Stimulated activated CD4-positive, alpha-beta T cell treated with anti-CD3 and anti-CD28 coated beads, Interleukin-4, amount 100 ng/mL, for 4 hours (primary cell): Measurements from ENCODE around the gene MBNL2.

Experiments used
- DNase-seq, 2 experiments: peaks; one replicate each; pipeline ENCODE4 v3.0.0-alpha.2; 2020

The MBNL2 gene

GRCh38 chr13:97235549-97236231 lies 13.6 kb downstream of the MBNL2 start:
- DNase-seq = no peak

- DNase-seq = no peak
These were observed 15.3 kb downstream of the MBNL2 start for GRCh38 chr13:97237388-97237787.

DNA sequence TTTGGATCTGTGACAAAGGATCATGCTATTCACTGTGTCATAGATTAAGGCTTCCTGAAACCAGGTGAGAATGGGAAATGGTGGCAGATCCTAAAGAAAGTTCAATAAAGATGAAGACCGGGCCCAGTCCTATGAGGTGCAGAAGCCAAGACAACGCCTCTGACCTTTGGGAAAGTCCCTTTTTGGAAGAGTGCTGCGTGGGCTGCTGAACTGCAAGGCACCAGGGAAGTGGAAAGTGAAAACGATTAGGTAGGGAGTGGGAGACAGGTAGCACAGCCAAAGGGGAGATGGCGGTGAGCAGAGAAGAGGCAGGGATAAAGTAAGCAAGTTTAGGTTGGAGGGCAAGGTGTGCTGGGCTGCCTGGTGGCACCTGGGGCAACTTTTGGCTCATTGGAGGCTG lies 16.3 kb downstream of the MBNL2 start:
- DNase-seq = no peak

- no peak for DNase-seq
These were observed 16.8 kb downstream of the MBNL2 start for GRCh38 chr13:97238883-97239282.

- DNase-seq = no peak
These were observed 17.2 kb downstream of the MBNL2 start for GRCh38 chr13:97239306-97239705.

- no peak for DNase-seq
These were observed 18.0 kb downstream of the MBNL2 start for GRCh38 chr13:97239943-97240787.

GRCh38 chr13:97240788-97241734 lies 18.9 kb downstream of the MBNL2 start:
- DNase-seq = no peak

GRCh38 chr13:97241761-97242160 lies 19.6 kb downstream of the MBNL2 start:
- DNase-seq = no peak

- no peak for DNase-seq
These were observed 20.8 kb downstream of the MBNL2 start for GRCh38 chr13:97242755-97243497.

DNA sequence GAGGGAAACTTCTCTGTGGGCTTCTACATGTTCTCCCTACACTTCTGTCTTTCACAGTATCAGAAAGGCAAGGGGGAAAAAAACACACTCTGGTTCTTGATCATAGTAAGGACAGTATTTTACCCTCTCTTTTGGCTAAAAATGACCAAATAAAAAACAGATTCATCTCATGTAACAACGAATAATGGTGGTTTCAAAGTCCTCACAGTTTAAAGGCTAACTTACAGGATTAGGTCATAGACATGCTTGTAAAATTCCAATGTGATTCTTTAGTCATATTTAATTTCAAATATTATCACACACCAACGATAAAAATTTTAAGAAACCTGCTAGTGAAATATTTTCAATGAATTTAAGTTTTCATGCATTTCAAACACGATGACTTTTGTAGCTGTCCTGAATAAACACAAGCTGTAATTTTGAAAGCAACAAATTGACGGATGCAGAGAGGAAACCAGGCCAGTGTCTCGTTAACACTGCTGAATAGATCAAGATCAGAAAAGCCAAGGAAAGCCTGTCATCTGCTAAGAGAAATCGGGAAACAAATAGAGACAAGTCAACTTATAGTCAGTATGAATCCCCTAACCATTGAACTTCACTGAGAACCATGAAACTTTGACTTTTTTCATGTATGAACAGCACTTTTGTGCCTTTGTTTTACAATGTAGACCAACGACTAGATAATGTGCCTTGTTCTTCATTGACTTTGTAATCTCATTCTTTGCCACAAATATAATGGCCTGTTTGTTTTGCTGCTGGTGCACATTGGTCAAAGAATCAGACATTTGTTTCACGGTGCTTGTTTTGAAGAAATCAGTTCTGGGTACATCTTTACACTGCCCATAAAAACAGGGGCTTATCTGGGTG lies 22.0 kb downstream of the MBNL2 start:
- no peak for DNase-seq

DNA sequence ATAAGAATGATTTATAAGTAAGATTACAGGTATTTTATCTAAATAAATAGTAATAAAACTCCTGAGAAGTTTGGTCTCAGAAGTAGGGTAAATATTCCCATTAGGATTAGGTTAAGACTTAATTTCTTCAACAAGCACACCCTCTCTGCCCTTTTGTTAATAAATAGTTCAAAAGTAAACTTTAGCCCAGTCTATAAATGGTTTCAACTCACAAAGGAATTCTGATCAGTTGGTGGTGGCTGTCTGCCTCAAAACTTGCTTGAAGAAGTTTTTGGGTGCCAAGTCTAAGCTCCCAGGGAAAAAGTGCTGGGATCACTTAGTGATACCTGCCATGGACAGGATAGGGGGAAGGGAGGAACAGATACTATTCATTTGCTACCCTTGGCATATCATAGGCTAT lies 22.9 kb downstream of the MBNL2 start:
- DNase-seq = no peak

GRCh38 chr13:97246596-97247158 lies 24.5 kb downstream of the MBNL2 start:
- DNase-seq = no peak

DNA sequence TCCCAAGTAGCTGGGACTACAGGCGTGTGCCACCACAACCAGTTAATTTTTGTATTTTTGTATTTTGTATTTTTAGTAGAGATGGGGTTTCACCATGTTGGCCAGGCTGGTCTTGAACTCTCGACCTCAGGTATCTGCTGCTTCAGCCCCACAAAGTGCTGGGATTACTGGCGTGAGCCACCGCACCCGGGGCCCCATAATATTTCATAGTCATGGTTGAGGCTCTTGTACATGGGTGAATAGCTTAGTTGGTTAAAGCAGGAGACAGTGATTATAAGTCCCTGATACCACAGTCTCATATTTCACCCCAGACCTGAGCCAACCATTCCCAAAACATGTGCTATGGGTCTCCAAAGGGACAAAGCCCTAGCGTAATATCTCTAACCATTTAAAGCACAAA lies 26.1 kb downstream of the MBNL2 start:
- DNase-seq = no peak

DNA sequence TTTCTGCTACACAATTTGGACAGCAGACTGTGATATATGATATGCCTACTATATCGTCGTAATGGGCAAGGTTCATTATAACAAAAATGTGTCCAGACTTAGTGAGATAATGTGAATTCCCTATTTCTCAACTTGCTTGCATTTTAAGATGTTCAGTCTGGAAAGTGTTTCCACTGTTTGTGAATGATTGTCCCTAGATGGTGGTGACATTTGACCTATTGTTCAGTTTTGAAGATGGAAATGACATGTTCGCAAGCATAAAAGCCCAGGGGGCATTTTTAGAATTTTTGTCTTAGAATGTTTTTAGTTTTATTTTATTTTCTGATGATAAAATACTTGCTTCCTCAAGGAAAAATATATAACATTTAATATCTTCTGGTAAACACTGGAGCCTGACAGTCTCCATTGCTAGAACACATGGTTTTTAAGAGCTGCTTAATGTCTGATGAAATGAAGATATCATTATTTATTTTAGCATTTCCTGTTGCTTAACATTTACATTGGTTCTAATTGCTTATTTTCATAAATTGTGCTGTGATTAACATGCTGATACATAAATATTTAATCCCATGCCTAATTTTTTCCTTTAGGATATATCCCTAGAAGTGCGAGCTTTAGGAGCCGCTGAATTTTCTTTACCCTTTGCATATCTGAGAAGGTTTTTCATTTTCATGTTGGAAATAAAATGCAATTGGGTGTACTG lies 27.1 kb downstream of the MBNL2 start:
- DNase-seq = no peak

DNA sequence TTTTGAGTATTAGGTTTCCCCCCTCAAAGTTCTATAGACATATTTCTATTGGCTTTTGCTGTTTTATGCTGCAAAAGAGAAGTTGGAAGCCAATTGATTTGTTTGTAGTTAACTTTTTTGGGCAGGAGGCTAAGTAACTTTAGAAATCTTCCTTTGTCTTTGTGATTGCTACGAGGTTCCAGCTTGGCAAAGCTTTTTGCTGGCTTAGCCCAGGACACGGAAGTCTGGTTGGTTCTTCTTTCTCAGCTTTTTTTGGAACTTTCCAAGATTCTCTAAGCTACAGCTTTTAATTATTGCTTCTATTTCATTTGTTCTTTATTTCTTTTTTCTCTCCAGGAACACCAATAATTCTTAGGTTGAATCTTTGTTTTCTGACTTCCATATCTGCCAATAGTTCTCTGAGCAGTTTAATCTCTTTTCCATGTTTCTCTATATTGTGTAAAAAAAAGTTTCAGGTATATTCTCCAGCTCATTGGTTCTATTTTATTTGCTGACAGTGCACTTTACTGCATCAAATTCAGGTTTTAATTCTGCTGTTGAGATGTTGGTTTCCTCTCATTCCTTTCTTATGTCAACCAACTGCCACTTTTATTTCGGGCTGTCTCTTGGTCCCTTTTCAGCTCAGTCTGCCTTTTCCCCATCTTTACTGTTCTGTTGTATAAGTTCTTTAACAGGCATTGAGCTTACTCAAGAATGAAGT lies 27.8 kb downstream of the MBNL2 start:
- DNase-seq = no peak

DNA sequence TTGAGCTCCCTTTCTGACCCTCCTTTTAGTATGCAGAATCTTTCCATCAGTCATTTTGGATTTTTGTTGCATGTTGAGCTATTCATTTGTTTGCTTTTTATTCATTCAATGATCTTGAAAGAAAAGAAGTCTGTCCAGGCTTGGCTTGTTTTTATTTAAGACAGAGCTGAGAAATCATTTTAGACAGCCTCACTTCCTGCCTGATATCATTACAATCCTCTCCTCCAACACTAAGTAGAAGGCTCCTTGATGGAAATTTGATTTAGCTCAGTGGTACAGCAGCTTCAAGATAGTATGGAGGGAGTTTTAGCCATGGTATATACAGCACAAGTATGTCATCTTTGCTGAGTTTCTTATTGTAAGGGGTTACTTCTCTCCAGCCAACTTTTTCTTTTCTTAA lies 28.4 kb downstream of the MBNL2 start:
- DNase-seq = no peak

GRCh38 chr13:97252735-97253134 lies 30.6 kb downstream of the MBNL2 start:
- DNase-seq = no peak

GRCh38 chr13:97253581-97254293 lies 31.6 kb downstream of the MBNL2 start:
- DNase-seq = no peak

- no peak for DNase-seq
These were observed 32.7 kb downstream of the MBNL2 start for GRCh38 chr13:97254816-97255215.
